ENCODE measurements around the gene TVP23A. TPM values are rescaled to one million over a fixed set of nuclear protein-coding genes. Genes with fewer than 3 reads are reported as not detected.

TVP23A gene
- total RNA-seq, 2 donors from 2014 or later = 0.30 to 0.83 TPM

- no peak overlapping the region for H3K27ac ChIP-seq
- no peaks in the 10 kb centered on the region for H3K9me3 ChIP-seq
- H3K4me1 ChIP-seq = no peaks in the 10 kb centered on the region
- H3K4me3 ChIP-seq = no peak overlapping the region
- no peak for DNase-seq (ENCODE audit: low spot score)
- no peak for TF ChIP-seq CTCF (IDR thresholded peaks at IDR 0.05)
- H3K27me3 ChIP-seq = no peaks in the 10 kb centered on the region
- H3K36me3 ChIP-seq = no peaks in the 10 kb centered on the region
Measured at GRCh38 chr16:10859658-10860057, 41.1 kb upstream of the TVP23A start.

DNA sequence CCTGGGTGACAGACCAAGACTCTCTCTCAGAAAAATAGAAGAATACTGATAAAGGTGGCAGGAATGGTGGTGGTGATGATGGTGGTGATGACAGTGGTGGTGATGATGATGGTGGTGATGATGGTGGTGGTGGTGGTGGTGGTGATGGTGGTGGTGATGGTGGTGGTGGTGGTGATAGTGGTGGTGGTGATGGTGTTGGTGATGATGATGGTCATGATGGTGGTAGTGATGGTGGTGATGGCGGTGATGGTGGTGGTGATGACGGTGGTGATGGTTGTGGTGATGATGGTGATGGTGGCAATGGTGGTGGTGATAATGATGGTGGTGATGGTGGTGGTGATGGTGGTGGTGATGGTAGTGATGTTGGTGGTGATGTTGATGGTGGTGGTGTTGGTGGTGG is 40.4 kb upstream of the TVP23A start:
- DNase-seq (ENCODE audit: low spot score) = no peak
- H3K9me3 ChIP-seq = no peaks in the 10 kb centered on the region

DNA sequence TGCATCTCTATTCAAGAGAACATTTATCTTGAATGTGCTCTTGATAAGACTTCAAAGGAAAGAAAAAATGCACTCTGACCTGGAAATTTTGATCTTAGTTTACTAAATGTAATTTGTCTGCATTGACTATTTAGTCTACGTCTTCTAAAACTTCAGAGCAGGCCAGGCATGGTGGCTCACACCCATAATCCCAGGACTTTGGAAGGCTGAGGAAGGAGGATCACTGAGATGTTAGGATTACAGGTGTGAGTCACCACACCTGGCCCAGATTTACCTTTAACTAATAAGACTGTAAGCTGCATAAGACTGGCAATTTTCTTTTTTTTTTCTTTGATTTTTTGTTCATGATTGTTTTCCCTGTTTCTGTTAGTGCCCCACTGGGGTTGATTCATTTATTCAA is 39.6 kb upstream of the TVP23A start:
- Histone ChIP-seq H3K36me3 (no peaks in the 10 kb centered on the region), H3K27me3 (no peaks in the 10 kb centered on the region), H3K27ac (no peak overlapping the region), H3K9me3 (no peaks in the 10 kb centered on the region), H3K4me3 (no peak overlapping the region), H3K4me1 (no peaks in the 10 kb centered on the region)
- no peak for DNase-seq (ENCODE audit: low spot score)
- no peak for TF ChIP-seq CTCF (IDR thresholded peaks at IDR 0.05)

More for the DNA sequence above, 40.4 kb upstream of the TVP23A start:
- Histone ChIP-seq H3K27ac (no peak overlapping the region), H3K4me3 (no peak overlapping the region), H3K36me3 (no peaks in the 10 kb centered on the region), H3K4me1 (no peaks in the 10 kb centered on the region), H3K27me3 (no peaks in the 10 kb centered on the region)
- TF ChIP-seq CTCF (IDR thresholded peaks at IDR 0.05) = no peak

GRCh38 chr16:10856042-10856441 is 37.4 kb upstream of the TVP23A start:
- Histone ChIP-seq H3K4me3 (no peak overlapping the region), H3K27me3 (no peaks in the 10 kb centered on the region), H3K36me3 (no peaks in the 10 kb centered on the region), H3K9me3 (no peaks in the 10 kb centered on the region), H3K4me1 (no peaks in the 10 kb centered on the region), H3K27ac (no peak overlapping the region)
- no peak for TF ChIP-seq CTCF (IDR thresholded peaks at IDR 0.05)
- DNase-seq (ENCODE audit: low spot score) = no peak

DNA sequence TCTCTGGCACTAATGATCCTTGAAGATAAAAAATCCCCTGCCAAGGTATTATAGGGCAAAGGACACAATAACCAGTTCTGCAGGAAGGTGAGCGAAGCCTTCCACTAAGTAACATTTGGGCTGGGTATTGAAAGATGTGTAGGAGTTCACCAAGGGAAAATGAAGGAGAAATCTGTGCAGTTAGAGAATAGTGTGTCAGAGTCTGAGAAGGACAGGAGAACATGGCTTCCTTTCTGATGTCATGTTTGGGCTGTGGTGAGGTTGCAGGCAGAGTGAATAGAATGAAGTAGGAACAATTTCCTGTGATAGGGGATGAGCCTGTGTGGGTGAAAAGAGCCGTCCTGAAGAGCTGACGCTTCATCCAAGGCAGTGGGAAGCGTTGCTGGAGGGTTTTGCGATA is 34.4 kb upstream of the TVP23A start:
- Histone ChIP-seq H3K27ac (no peak overlapping the region), H3K36me3 (no peaks in the 10 kb centered on the region), H3K4me3 (no peak overlapping the region), H3K9me3 (no peaks in the 10 kb centered on the region), H3K27me3 (no peaks in the 10 kb centered on the region), H3K4me1 (no peaks in the 10 kb centered on the region)
- DNase-seq (ENCODE audit: low spot score) = no peak
- TF ChIP-seq CTCF (IDR thresholded peaks at IDR 0.05) = no peak

- no peak for DNase-seq (ENCODE audit: low spot score)
- TF ChIP-seq CTCF (IDR thresholded peaks at IDR 0.05) = no peak
- H3K4me3 ChIP-seq = no peak overlapping the region
- no peaks in the 10 kb centered on the region for H3K27me3 ChIP-seq
- no peak overlapping the region for H3K27ac ChIP-seq
- H3K36me3 ChIP-seq = no peaks in the 10 kb centered on the region
- no peaks in the 10 kb centered on the region for H3K9me3 ChIP-seq
- no peaks in the 10 kb centered on the region for H3K4me1 ChIP-seq
Measured at GRCh38 chr16:10852286-10852685, 33.7 kb upstream of the TVP23A start.
